Dedifferentiated amniotic fluid mesenchymal stem cell (primary cell): ENCODE measurements around the gene SPOCK2.

ENCODE experiments used
- DNase-seq: peaks from one replicate; pipeline ENCODE4 v3.0.0-alpha.2; 2016; ENCODE audit errors: extremely low spot score

Gene SPOCK2

GRCh38 chr10:72073708-72074573, 14.4 kb downstream of the SPOCK2 start:
- no peak for DNase-seq

DNA sequence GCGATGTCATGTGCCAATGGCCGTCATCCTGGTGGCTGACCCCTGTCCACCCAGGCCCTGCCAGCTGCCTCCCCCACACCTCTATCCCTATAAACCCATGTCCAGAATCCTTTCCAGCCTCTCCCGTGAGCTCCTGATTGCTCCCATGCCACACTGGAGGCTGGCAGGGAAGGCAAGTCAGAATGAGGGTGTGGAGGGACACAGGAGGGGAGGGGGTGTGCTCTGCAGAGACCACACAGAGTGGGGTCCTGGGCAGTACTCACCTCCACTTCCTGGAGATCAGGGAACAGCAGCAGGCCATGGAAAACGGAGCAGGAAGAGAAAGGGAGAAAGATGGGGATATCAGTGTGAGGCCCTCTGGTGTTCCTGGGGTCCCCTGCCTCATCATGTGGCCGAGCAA, 15.7 kb downstream of the SPOCK2 start:
- DNase-seq = no peak

- DNase-seq = no peak
Observed at GRCh38 chr10:72072046-72072445, 16.3 kb downstream of the SPOCK2 start.

DNA sequence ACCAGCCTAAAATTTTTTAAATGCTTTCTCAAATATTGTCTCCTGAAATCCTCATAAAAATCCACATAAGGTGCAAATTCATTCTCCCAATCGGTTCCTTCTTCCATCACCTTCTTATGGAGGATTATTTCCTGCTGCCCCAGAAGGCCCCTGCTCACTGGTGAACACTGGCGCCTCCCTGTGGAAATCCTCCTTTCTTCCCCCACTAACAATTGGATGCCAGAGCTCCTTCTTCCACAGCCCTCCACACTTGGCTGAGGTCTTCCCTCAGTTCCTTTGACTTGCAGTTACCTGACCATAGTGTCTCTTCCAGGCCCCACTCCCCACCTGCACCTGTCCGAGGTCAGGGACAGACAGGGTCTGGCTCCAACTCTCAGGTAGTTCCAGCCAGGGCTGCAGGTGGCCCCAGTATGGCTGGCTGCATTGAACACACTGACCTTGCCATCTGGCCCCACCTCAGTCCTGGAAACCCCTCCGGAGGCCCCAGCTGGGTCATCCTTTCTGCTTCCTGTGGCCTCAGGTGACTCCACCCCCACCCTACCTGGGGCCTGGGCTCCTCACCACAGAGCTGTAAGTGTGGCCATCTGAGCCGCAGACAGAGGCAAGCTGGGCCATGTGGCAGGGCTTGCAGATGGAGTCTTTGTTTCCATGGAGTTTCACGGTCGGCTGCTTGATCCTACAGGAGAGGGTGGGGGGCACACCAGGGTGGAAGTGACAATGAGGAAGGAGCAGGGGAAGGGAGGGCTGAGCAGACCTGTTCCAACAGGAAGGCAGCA, 18.4 kb downstream of the SPOCK2 start:
- no peak for DNase-seq

DNA sequence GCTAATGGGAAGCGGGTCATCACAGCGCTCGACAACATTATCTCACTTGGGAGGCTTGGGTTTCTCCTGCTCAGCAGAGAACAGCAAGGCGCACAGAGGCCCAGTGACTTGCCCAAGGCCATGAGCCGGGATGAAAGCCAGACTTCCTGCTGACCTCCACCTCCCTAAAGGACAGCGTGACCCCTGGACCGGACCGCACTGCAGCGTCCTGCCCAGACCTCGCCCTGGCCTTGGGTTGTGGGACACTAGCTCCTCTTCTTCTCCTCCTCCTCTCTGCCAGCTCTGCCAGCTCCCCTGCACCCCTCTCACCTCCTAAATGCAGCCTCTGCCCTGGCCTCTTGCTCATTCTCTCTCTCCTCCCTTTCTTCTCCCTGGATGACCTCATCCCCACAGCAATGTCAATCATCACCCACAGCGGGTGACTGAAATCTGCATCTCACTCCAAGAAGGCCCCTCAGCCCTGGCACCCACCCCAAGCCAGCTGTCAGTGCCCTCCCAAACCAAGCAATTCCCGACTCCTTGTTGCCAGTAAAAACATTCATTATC, 19.4 kb downstream of the SPOCK2 start:
- no peak for DNase-seq

DNA sequence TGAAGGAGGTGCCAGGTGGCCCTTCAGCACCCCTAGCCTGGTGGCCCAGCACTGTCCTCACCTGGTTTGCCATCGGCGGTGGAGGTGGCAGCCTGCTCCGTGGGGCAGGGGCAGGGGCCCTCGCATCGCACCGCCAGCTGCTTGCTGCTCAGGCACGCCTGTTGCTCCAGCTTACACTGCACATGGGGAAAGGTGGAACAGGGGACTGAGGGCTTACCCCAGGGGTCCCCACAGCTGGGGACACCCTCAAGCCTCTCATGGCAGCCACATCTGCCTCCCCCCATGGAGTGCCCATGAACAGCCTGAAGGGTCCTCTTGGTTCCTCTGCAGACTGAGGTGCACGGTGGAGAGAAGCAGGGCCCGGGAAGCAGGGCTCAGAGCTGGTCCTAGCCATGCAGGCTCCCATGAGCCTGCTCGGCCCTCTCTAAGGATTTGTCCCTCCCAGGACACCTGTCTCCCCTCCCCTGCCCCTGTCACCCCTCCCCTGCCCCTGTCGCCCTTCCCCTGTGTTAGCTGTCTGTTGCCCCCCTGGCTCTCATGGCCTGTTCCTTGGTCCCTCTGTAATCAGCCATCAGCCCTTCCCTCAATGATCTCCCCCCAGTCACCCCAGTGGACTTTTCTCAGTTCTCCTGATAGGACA, 20.1 kb downstream of the SPOCK2 start:
- no peak for DNase-seq

GRCh38 chr10:72067463-72068125, 20.8 kb downstream of the SPOCK2 start:
- no peak for DNase-seq

- no peak for DNase-seq
Observed at GRCh38 chr10:72066318-72067284, 21.8 kb downstream of the SPOCK2 start.

DNA sequence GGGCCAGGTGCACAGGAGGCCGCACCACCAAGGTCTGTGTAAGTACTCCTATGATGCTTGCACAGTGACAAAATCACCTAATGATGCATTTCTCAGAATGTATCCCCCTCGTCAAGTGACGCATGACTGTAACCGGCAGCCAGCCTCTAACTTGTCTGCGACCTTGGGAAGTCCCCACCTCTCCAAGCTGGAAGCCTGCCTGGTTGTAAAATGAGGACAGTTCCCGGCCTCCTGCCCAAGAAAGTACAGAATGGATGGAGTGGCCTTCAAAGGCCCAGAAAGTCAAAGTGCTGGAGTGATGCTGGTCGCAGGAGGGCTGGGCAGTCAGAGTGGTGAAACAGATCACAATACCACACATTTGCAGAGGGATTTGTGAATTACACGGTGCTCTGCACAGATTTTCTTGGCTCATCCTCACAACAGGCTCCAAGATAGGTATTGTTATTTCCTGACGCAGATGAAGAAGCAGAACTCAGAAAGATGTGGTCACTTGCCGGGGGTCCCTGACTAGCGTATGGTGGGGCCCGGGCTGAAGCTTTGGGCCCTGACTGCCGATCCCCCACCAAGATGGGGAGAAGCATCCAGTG, 22.8 kb downstream of the SPOCK2 start:
- DNase-seq = no peak

DNA sequence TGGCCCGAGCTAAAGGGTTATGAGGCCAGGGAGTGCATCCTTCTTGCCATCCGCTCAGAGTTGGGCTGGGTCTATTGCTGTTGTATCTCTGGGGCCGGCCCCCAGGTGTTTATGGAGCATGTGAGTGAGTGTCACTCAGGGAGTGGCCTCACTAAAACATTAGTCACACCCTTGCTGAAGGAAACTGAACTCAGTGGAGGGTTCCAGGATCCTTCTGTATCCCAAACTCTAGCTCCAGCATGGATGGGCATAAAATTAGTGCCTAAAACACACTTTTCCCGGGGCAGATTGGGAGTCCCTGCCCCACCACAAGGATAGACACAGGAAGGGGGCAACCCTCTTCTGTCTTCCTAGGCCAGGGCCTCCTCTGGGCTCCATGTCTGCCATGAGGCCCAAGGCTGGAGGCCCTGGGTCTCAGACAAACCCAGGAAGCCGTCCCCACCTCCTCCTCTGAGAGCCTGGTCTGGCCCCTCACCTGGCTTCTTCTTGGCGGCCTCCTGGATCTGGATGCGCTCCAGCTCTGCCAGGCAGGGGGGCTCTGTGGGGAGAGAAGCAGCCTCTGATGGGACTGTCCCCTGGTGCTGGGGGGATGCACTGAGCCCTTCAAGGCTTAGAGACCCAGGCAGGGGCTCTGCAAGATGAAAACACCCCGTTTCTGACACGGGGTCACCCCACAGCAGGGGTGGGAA, 24.5 kb downstream of the SPOCK2 start:
- DNase-seq = no peak

DNA sequence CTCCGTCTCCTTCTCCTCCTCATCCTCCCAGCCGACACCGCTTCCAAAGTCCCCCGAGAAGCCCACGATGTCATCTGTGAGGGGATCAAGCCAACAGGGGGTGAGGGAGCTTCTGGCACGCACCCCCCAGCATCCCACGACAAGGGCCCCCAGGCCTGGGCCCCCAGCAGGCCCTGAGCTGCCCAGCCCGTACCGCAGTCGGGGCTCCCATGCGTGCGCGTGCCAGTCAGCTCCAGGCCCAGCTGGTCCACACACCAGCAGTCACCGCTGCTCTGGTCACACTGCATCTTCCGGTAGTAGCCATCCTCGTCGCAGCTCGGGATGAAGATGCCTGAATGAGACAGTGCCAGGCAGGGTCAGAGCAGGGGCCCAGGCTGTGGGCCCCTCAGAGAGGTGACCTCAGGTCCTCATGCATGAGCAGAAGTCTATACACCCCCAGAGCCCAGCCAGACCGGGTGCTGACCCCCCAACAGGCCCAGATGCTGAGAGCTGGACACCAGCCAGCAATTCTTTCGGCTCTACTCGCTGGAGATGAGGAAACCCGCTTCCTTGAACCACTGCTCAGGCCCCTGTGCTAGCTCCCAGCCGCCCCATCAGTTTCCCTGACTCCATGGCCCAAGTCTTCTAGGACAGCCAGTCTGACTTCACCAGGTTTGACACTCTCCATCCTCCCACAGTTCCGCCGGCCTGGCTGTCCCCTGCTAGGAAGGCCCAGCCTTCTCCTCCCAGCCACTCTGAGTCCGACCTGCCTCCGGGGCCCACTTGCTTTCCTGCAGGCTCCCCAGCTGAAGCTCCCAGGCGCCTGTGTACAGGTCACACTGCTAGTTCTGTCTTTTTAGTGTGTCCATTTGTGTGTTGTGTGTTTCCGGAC, 25.3 kb downstream of the SPOCK2 start:
- DNase-seq = no peak

DNA sequence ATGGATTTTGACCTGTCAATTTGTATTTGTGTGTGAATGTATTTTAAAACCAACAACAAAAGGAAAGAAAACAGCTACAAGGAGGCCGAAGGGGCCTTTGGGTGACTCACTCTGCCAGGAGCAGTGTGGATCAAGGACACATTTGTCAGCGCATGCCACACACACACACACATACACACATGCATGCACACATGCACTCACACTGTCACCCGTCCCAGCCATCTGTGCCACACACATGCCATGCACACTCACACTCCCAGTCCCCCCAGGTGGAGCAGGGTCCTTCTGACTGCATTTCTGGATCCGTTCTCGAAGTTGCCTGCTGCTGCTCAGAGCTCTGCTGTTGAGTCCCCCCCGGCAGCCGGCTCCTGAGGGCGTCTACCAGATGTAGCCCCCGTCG, 26.0 kb downstream of the SPOCK2 start:
- DNase-seq = no peak

DNA sequence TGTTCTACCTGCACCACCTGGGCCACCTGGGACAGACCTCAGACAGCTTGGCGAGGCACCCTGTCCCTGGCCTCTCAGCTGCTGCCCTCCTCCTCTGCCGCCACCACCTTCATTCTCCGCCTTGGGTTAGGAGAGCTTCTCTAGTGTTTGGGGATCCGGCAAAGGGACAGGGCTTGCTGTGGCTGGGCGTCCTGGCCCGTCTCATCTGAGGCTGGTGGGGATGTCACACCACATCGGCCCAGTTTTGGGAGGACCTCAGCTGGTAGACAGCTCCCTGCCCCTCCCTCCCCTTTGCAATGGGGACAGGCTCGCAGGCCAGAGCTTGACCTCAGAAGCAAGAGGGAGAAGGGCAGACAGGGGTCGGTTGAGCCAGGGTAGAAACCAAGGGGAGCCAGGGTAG, 26.4 kb downstream of the SPOCK2 start:
- DNase-seq = no peak

GRCh38 chr10:72061491-72061890, 26.9 kb downstream of the SPOCK2 start:
- DNase-seq = no peak

DNA sequence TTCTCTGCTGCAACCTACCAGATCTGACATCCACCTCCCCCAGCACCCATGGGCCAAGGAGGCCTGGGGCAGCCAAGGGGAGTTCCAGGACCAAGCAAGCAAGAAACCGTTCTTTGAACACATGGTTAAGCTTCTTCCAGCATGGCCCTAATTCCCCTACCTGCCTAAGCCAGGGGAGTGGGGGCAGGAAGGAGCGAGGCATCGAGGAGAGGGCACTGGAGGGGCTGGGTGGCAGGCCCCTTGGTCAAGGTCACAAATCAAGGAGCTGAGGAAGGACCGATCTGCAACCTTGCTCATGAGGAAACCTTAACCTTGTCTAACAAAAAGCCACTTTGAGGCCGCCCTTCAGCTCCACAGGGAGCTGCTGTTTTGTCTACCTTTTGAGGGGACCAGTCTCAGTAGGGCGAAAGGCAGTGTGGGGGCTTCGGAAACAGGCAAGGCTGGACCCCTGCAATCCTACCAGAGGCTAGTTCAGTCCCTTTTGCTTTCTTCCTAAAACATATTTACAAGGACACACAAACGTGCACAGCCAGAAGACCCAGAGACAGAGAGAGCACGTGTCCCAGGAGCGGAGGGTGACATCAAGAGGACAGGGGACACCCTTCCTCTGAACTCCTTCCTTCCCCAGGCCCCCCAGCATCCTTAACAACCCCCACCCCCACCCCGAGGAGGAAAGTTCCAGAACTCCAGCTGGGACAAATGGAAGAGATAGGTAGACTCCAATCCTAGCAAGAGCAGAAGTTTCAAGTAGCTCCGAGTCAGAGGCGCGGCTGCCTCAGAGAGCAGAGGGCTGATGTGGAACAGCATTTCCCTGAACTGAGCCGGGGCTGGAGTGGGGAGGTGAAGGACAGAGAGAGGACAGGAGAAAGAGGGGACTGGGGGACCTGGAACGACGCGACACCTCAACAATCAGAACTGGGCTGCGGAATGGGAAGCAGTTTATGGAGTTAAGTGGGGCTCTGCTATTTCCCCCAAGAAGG, 28.2 kb downstream of the SPOCK2 start:
- DNase-seq = no peak

- no peak for DNase-seq
Observed at GRCh38 chr10:72058989-72059842, 29.1 kb downstream of the SPOCK2 start.
